Cardiac fibroblast (primary cell): ENCODE measurements around the gene PREX1.

Experiments
- DNase-seq, 2 donors: peaks; one replicate each; pipeline versions ENCODE4 v3.0.0 to v3.0.0-alpha.2; 2010; ENCODE audit warnings: low read depth in 2 of 2
- H3K4me3 ChIP-seq, 2 donors: replicated peaks in 1 of 2; 1 replicate in 1 of 2; 2 replicates in 1 of 2; pipeline ENCODE4 v1.5.1; 2011; ENCODE audit warnings: low read depth in 2 of 2, low read length in 2 of 2, mild to moderate bottlenecking in 2 of 2, moderate library complexity in 1 of 2
- TF ChIP-seq, protein P1 (sequence below): IDR thresholded peaks from one replicate; pipeline ENCODE4 v1.5.1; 2011; ENCODE audit warnings: low read depth, mild to moderate bottlenecking, low read length, inconsistent platforms

Gene PREX1

DNA sequence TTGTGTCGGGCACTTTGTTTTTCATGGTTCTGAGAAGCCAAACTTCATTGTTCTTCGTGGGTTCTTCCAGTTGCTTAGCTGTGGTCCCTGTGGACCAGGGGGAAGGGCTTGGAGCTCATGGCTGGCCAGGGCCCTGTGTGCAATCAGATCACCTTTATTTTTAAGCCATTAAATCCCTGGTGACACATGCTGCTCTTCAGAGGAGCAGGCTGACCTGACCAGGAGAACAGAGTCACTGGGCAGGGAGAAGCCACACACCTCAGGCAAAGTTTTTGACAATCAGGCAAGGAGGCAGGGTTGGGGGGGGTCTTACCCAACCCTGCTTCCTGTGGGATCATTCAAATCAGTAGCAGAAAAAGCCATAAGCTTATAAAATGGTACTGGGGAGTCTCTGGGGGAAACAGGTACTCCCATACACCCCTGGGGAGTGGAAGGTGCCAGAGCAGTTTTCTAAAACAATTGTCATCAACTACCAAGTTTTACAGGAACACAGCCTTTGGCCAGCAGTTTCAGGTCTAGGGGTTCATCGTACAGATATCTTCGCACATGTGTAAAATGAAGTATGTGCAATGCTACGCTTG is 37.0 kb upstream of the PREX1 start:
- no peak for DNase-seq
- TF ChIP-seq, protein P1, sequence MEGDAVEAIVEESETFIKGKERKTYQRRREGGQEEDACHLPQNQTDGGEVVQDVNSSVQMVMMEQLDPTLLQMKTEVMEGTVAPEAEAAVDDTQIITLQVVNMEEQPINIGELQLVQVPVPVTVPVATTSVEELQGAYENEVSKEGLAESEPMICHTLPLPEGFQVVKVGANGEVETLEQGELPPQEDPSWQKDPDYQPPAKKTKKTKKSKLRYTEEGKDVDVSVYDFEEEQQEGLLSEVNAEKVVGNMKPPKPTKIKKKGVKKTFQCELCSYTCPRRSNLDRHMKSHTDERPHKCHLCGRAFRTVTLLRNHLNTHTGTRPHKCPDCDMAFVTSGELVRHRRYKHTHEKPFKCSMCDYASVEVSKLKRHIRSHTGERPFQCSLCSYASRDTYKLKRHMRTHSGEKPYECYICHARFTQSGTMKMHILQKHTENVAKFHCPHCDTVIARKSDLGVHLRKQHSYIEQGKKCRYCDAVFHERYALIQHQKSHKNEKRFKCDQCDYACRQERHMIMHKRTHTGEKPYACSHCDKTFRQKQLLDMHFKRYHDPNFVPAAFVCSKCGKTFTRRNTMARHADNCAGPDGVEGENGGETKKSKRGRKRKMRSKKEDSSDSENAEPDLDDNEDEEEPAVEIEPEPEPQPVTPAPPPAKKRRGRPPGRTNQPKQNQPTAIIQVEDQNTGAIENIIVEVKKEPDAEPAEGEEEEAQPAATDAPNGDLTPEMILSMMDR: no peak
- H3K4me3 ChIP-seq: no peak overlapping the region

DNA sequence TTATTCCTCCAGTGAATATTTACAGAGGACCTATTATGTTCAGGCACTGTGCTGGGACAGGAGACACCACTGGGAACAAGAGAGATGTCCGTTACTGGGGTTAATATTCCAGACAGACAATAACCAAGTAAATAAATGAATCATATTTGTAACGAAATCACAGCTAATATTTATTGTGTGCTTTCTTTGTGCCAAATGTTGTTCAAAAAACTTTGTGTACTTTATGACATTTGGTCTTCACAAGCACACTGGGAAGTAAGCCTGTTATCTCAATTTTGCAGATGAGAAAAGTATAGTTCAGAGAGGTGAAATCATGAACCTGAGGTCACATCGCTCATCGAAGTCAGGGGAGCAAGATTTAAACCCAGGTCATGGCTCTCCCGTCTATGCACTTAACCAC is 36.5 kb upstream of the PREX1 start:
- no peak overlapping the region for H3K4me3 ChIP-seq
- DNase-seq: no peak
- TF ChIP-seq, protein P1: no peak

DNA sequence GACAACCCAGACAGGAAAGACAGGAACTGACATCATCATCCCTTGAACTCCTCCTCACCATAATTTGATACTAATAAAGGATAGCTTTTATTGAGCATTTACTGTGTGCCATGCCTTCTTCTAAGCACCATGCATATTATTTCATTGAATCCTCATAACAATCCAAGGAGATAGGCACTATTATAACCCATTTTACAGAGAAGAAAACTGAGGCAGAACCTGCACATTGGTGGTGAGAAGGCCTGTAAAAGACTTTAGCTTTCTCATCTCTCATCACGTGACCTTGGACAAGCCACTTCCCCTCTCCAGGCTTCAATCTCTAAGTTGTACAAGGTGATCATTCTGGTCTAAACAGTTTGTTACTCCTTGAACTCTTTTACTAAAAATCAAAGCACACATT is 34.5 kb upstream of the PREX1 start:
- no peak for DNase-seq
- no peak overlapping the region for H3K4me3 ChIP-seq
- TF ChIP-seq, protein P1: no peak

DNA sequence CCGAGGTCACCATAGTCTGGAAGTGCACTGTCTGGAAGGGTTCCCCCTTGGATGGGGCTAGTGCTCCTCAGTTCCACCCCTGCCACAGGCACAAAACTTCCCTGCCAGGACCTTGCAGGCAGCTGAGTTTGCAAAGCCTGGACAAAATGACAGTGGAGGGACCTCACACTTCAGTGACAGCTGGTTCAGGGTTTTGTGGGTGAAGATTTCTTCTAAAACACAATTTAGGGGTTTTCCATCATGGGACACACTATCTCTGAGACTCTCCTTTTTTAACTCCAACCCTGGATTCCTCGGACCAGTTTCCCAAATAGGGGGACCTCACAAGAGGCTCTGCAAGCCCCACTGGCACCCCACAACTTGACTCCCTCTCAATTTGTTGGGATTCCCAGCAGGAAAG is 33.6 kb upstream of the PREX1 start:
- DNase-seq: no peak
- H3K4me3 ChIP-seq: no peak overlapping the region
- TF ChIP-seq, protein P1: no peak

DNA sequence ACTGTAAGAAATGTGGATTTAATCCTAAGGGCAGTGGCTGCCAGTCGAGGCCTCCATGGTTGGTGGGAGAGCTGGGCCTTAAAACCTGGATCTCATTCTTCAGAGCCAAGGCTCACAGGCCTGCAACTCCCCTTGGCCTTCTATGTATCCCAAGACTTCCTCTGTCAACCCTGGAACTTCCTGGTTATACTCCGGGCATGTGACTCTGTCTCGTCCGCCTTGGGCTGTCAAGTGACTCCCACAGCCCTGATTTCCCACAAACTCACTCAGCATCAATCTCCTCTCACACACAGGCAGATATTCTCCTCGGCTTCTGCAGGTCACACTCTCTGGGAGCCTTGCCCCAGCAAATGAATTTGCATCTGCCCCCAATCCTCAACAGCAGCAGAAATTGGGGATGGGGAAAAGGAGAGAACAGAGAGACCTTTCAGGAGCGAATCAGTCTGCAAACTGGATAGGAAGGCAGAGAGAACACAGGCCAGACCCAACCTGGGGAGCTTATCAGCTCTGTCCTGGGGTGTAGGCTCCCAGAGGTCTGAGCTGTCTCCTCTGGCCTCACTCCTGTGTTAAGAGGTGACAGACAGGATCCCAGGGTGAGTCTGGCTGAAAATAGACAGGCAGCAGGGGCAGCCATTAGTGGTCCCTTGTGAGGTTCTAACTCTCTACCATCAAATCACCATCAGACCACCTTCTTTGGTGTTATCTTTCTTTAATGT is 30.4 kb upstream of the PREX1 start:
- DNase-seq: no peak
- TF ChIP-seq, protein P1: no peak
- H3K4me3 ChIP-seq: no peak overlapping the region

DNA sequence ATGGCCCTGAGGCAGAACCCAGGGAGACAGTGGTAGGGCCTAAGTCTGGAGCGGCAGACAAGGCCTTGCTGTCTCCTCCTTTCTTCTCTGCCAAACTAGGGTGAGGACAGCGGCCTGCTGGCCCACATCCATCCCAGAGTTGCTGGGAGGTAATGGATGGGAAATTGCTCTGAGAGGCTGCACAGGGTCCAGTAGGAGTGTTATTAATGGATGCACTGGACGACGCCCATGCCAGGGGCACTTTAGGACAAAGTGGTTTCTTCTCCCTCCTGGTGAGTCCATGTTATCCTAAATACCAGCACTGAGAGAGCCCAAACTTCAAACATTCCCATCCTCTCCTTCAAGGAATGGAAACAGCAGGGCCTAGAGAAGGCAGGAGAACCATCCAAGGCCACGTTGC is 28.3 kb upstream of the PREX1 start:
- no peak for DNase-seq
- no peak overlapping the region for H3K4me3 ChIP-seq
- TF ChIP-seq, protein P1: no peak
